ENCODE results near the gene CORIN. TPM values are rescaled to one million over a fixed set of nuclear protein-coding genes. Genes with fewer than 3 reads are reported as not detected.

CORIN gene
- total RNA-seq, 4 donors from 2014 or later, result 0.49 to 5.3 (median 4.4) TPM; not detected in 1

GRCh38 chr4:47642985-47643760, 194.7 kb downstream of the CORIN start:
- TF ChIP-seq, protein P1, sequence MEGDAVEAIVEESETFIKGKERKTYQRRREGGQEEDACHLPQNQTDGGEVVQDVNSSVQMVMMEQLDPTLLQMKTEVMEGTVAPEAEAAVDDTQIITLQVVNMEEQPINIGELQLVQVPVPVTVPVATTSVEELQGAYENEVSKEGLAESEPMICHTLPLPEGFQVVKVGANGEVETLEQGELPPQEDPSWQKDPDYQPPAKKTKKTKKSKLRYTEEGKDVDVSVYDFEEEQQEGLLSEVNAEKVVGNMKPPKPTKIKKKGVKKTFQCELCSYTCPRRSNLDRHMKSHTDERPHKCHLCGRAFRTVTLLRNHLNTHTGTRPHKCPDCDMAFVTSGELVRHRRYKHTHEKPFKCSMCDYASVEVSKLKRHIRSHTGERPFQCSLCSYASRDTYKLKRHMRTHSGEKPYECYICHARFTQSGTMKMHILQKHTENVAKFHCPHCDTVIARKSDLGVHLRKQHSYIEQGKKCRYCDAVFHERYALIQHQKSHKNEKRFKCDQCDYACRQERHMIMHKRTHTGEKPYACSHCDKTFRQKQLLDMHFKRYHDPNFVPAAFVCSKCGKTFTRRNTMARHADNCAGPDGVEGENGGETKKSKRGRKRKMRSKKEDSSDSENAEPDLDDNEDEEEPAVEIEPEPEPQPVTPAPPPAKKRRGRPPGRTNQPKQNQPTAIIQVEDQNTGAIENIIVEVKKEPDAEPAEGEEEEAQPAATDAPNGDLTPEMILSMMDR (IDR thresholded peaks at IDR 0.05; ENCODE audit: low read depth), result no peak

GRCh38 chr4:47642191-47642830, 195.6 kb downstream of the CORIN start:
- TF ChIP-seq, protein P1 (IDR thresholded peaks at IDR 0.05; ENCODE audit: low read depth), result no peak

DNA sequence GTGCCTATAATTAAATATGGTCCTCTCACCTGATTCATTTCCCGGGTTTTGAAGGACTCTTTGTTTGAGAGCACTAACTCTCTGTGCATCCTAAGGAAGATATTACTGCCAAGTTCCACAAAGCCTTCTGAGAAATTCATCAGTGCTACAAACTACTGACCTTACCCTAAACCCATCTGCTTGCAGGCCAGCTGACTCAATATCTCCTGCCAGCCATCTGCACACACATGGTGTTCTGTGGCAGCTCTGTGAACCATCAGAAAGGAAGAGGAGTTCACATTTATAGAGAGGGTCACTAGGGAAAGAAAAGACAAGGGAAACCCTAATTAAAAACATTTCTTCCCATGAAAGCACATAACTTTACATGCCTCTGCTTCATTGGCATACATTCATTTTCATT, 196.1 kb downstream of the CORIN start:
- TF ChIP-seq, protein P1 (IDR thresholded peaks at IDR 0.05; ENCODE audit: low read depth), result no peak

DNA sequence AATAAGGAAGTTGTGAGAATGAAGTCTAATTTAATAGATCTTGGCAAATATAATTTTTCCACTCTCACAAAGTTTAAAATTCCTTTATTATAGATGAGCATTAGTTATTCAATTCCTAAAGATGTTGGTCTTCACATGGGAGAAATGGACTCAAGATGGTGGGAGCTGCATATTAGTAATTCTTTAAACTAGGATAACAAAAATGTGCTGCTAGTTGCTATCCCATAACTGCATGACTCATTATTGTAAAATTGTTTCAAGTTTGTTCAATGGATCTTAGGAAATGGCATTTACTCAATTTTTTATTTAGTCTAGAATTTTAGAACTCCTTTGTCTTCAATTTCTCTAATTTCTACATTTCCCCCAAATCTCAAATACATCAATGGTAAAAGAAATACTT, 197.0 kb downstream of the CORIN start:
- TF ChIP-seq, protein P1 (IDR thresholded peaks at IDR 0.05; ENCODE audit: low read depth), result no peak

DNA sequence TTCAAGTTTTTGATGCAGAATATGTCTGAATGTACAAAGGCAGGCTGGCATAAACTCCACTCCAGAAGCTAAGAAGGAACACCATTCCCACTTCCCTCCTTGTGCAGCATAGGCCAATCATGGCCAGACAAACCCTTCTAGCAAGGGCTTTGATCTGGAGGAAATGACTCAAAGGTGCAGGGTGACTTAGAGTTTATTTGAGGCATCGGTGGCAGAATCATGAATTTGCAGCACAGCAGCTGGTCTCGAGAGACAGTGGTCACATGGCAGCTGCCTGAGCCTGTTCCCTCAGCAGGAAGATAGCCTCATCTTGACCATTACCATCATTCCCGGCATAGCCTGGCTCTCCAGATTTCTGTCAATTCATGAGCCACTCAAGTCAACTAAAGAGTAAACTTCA, 198.3 kb downstream of the CORIN start:
- TF ChIP-seq, protein P1 (IDR thresholded peaks at IDR 0.05; ENCODE audit: low read depth), result no peak

GRCh38 chr4:47631161-47631560, 206.7 kb downstream of the CORIN start:
- TF ChIP-seq, protein P1 (IDR thresholded peaks at IDR 0.05; ENCODE audit: low read depth), result no peak

DNA sequence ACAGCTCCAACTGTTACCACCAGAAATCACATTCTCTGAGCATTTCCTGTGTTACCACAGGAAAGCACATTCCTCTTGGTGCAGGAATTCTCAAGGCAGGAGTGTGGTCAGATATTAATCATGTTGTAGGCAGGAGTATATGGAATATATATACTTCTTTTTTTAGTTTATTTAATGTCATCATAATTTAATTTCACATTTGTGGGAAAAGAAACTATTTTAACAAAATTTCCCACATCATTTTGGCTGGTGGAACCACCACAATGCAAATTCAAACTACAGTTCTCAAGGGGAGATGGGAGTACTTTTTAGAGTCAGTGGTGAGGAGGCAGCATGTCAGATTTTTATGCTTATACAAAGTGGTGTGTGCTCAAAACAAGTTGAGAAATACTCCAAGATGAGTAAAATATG, 213.8 kb downstream of the CORIN start:
- TF ChIP-seq, protein P1 (IDR thresholded peaks at IDR 0.05; ENCODE audit: low read depth), result no peak
